ENCODE data around the gene EIF2S1.

Gene EIF2S1

DNA sequence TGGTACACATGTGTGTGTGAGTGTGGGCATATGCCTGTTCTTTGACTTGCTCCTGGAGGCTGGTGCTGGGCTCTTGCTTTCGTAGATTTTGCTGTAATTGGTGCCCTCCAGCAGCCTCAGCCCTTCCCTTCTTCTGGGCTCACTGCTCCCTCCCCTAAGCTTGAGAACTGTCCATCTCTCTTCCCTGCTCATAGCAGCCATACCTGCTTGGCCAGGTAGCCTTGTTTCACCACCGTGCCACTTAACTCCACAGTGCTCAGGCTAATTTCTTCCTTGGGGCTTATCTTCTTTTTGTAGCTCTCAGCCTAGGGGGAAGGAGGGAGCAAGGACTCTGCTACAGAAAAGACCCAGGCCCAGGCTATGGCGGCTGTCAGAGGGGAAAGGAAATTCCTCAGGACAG, 32.0 kb downstream of the EIF2S1 start:
- DNase-seq (ENCODE audit: low read depth, low spot score) = no peak
- CTCF ChIA-PET = no interaction called here
- POLR2A ChIA-PET = no interaction called here
- no peak overlapping the region for H3K4me3 ChIP-seq (ENCODE audit: low read depth, low read length)
- TF ChIP-seq, protein P1, sequence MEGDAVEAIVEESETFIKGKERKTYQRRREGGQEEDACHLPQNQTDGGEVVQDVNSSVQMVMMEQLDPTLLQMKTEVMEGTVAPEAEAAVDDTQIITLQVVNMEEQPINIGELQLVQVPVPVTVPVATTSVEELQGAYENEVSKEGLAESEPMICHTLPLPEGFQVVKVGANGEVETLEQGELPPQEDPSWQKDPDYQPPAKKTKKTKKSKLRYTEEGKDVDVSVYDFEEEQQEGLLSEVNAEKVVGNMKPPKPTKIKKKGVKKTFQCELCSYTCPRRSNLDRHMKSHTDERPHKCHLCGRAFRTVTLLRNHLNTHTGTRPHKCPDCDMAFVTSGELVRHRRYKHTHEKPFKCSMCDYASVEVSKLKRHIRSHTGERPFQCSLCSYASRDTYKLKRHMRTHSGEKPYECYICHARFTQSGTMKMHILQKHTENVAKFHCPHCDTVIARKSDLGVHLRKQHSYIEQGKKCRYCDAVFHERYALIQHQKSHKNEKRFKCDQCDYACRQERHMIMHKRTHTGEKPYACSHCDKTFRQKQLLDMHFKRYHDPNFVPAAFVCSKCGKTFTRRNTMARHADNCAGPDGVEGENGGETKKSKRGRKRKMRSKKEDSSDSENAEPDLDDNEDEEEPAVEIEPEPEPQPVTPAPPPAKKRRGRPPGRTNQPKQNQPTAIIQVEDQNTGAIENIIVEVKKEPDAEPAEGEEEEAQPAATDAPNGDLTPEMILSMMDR (IDR thresholded peaks at IDR 0.05; ENCODE audit: insufficient read depth, low read length, missing control alignments) = no peak

- TF ChIP-seq, protein P1 (IDR thresholded peaks at IDR 0.05; ENCODE audit: insufficient read depth, low read length, missing control alignments) = no peak
- no peak for DNase-seq (ENCODE audit: low read depth, low spot score)
- POLR2A ChIA-PET = no interaction called here
- CTCF ChIA-PET = no interaction called here
- no peak overlapping the region for H3K4me3 ChIP-seq (ENCODE audit: low read depth, low read length)
These were observed 32.7 kb downstream of the EIF2S1 start for GRCh38 chr14:67392800-67393199.

DNA sequence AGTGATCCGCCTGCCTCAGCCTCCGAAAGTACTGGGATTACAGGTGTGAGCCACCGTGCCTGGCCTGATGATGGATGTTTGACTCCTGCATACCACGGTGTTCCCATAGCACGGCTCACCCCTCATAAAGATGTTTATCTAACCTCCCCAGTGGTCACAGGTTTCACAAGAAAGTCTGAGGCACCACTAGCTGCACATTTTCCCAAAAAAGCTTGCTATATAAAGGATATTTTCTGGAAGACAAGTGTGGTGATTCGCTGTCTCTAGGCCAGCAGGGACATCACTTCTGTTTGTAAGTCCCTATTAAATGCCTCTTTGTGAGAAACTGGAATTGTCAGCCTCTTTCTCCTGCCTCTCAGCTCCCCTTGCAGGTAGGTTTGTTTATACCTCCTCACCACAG, 33.6 kb downstream of the EIF2S1 start:
- no peak overlapping the region for H3K4me3 ChIP-seq (ENCODE audit: low read depth, low read length)
- no peak for DNase-seq (ENCODE audit: low read depth, low spot score)
- ChIA-PET POLR2A (no interaction called here), CTCF (interaction anchor here (0.7 kb wide), 1 partner anchor 10 kb away, joined by 3 read pairs; no protein-coding TSS in a partner anchor)
- TF ChIP-seq, protein P1 (IDR thresholded peaks at IDR 0.05; ENCODE audit: insufficient read depth, low read length, missing control alignments) = no peak

GRCh38 chr14:67395086-67395875, 35.2 kb downstream of the EIF2S1 start:
- TF ChIP-seq, protein P1 (IDR thresholded peaks at IDR 0.05; ENCODE audit: insufficient read depth, low read length, missing control alignments) = no peak
- DNase-seq (ENCODE audit: low read depth, low spot score) = no peak
- no peak overlapping the region for H3K4me3 ChIP-seq (ENCODE audit: low read depth, low read length)
- CTCF ChIA-PET = no interaction called here
- POLR2A ChIA-PET = no interaction called here

DNA sequence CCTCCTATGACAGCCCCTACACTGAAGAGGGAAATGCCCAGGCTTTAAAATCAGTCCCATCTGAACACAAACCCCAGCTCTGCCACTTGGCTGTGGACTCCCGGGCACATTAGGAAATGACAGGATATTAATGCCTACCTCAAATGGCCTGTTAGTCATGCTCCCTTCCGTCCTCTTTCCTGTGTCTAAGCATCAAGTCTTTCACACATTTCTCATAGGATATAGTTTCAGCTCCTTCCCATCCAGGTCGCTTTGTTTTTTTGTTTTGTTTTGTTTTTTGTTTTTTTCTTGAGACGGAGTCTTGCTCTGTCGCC, 35.7 kb downstream of the EIF2S1 start:
- CTCF ChIA-PET = no interaction called here
- no peak overlapping the region for H3K4me3 ChIP-seq (ENCODE audit: low read depth, low read length)
- POLR2A ChIA-PET = no interaction called here
- DNase-seq (ENCODE audit: low read depth, low spot score) = no peak
- TF ChIP-seq, protein P1 (IDR thresholded peaks at IDR 0.05; ENCODE audit: insufficient read depth, low read length, missing control alignments) = no peak

- TF ChIP-seq, protein P1 (IDR thresholded peaks at IDR 0.05; ENCODE audit: insufficient read depth, low read length, missing control alignments) = no peak
- CTCF ChIA-PET = interaction anchor here (0.7 kb wide), 1 partner anchor 307 kb away, joined by 3 read pairs; no protein-coding TSS in a partner anchor
- DNase-seq (ENCODE audit: low read depth, low spot score) = no peak
- no peak overlapping the region for H3K4me3 ChIP-seq (ENCODE audit: low read depth, low read length)
- POLR2A ChIA-PET = no interaction called here
These were observed 36.3 kb downstream of the EIF2S1 start for GRCh38 chr14:67396381-67396970.

All from AG04449 (cell line).